ENCODE results near the gene GTF2A1L. TPM values are rescaled to one million over a fixed set of nuclear protein-coding genes. Genes with fewer than 3 reads are reported as not detected.
A peak's percentile ranks its signal among the peaks of the same experiment; 100 is the strongest.
"Not testable (repeated sequence)": the region's sequence is repeated elsewhere in the genome, so short reads cannot be mapped to it uniquely, and the experiment has no call there.

GTF2A1L gene
- total RNA-seq, 1 donor from 2014 or later = not detected

GRCh38 chr2:48605482-48606175, 12.0 kb upstream of the GTF2A1L start:
- no peaks in the 10 kb centered on the region for H3K36me3 ChIP-seq (ENCODE audit: insufficient read depth, low read length)
- no peak overlapping the region for H3K27ac Mint-ChIP-seq (ENCODE audit: unreplicated experiment)
- no peak overlapping the region for H3K4me3 ChIP-seq (ENCODE audit: insufficient read depth, low read depth, low read length)
- no peaks in the 10 kb centered on the region for H3K27me3 ChIP-seq (ENCODE audit: insufficient read depth, low read length)
- DNase-seq (ENCODE audit: low read depth) = no peak
- peaks cover 2% of the 10 kb centered on the region for H3K4me1 Mint-ChIP-seq (ENCODE audit: low read depth, unreplicated experiment)
- H3K9me3 Mint-ChIP-seq (ENCODE audit: unreplicated experiment) = no peaks in the 10 kb centered on the region
- no peaks in the 10 kb centered on the region for H3K27me3 Mint-ChIP-seq (ENCODE audit: low read depth, unreplicated experiment)
- H3K4me1 ChIP-seq (ENCODE audit: insufficient read depth, low read length) = peaks cover 17% of the 10 kb centered on the region
- H3K79me2 ChIP-seq (ENCODE audit: insufficient read depth, low read length) = no peaks in the 10 kb centered on the region
- H2AFZ ChIP-seq (ENCODE audit: low read depth, low read length) = no peak overlapping the region
- no peak for TF ChIP-seq EZH2 (IDR thresholded peaks at IDR 0.05; ENCODE audit: insufficient read depth, low read length)
- no peak for TF ChIP-seq CTCF (IDR thresholded peaks at IDR 0.05; ENCODE audit: insufficient read depth, low read depth, low read length)
- no peak overlapping the region for H3K4me3 Mint-ChIP-seq (ENCODE audit: unreplicated experiment)
- H3K27ac ChIP-seq (ENCODE audit: low read depth, low read length) = no peak overlapping the region
- no peaks in the 10 kb centered on the region for H4K20me1 ChIP-seq (ENCODE audit: insufficient read depth, low read length)
- H3K9ac ChIP-seq (ENCODE audit: low read length) = no peak overlapping the region
- H3K36me3 Mint-ChIP-seq (ENCODE audit: low read depth, unreplicated experiment) = no peaks in the 10 kb centered on the region
- H3K9me3 ChIP-seq (ENCODE audit: insufficient read depth, low read depth, low read length) = no peaks in the 10 kb centered on the region
- peak; percentile 20 for FAIRE-seq
- no peak overlapping the region for H3K4me2 ChIP-seq (ENCODE audit: low read length)

DNA sequence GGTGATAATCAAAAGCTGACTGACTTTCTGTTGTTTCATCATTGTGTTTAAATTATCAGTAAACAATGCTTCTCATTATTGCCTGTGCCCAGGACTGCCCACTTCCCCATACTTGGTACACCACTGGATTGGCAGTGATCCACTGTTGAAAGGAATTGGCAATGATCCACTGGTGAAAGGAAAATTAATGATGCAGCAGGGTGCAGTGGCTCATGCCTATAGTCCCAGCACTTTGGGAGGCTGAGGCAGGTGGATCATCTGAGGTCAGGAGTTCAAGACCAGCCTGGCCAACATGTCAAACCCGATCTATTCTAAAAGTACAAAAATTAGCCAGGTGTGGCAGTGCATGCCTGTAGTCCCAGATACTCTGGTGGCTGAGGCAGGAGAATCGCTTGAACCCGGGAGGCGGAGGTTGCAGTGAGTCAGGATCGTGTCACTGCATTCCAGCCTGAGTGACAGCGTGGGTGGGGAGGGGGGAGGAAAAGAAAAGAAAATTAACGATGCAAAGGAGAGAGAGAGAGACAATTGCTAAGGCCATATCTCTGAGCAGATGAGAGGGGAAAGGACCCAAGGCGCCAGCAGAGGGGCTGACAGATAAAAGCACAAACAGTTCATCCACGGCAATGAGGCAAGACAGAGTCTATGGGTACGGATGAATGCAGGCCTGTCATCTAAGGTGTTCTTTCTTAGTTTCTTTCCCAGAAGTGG, 10.2 kb upstream of the GTF2A1L start:
- peak overlapping the region; percentile 31 for H3K27ac ChIP-seq (ENCODE audit: low read depth, low read length)
- H3K4me3 ChIP-seq (ENCODE audit: insufficient read depth, low read depth, low read length) = peak overlapping the region; percentile 25
- H3K36me3 ChIP-seq (ENCODE audit: insufficient read depth, low read length) = no peaks in the 10 kb centered on the region
- DNase-seq (ENCODE audit: low read depth) = peak; percentile 21
- peak overlapping the region; percentile 8 for H3K9ac ChIP-seq (ENCODE audit: low read length)
- H3K36me3 Mint-ChIP-seq (ENCODE audit: low read depth, unreplicated experiment) = no peaks in the 10 kb centered on the region
- H4K20me1 ChIP-seq (ENCODE audit: insufficient read depth, low read length) = no peaks in the 10 kb centered on the region
- peak overlapping the region; percentile 15 for H2AFZ ChIP-seq (ENCODE audit: low read depth, low read length)
- no peaks in the 10 kb centered on the region for H3K27me3 ChIP-seq (ENCODE audit: insufficient read depth, low read length)
- H3K9me3 ChIP-seq (ENCODE audit: insufficient read depth, low read depth, low read length) = no peaks in the 10 kb centered on the region
- H3K4me2 ChIP-seq (ENCODE audit: low read length) = peak overlapping the region; percentile 75
- no peak overlapping the region for H3K27ac Mint-ChIP-seq (ENCODE audit: unreplicated experiment)
- FAIRE-seq = no peak
- H3K4me1 ChIP-seq (ENCODE audit: insufficient read depth, low read length) = peaks cover 7% of the 10 kb centered on the region
- H3K4me1 Mint-ChIP-seq (ENCODE audit: low read depth, unreplicated experiment) = peaks cover 2% of the 10 kb centered on the region
- H3K4me3 Mint-ChIP-seq (ENCODE audit: unreplicated experiment) = no peak overlapping the region
- no peaks in the 10 kb centered on the region for H3K9me3 Mint-ChIP-seq (ENCODE audit: unreplicated experiment)
- no peaks in the 10 kb centered on the region for H3K79me2 ChIP-seq (ENCODE audit: insufficient read depth, low read length)
- H3K27me3 Mint-ChIP-seq (ENCODE audit: low read depth, unreplicated experiment) = no peaks in the 10 kb centered on the region
- TF ChIP-seq EZH2 (IDR thresholded peaks at IDR 0.05; ENCODE audit: insufficient read depth, low read length) = no peak
- TF ChIP-seq CTCF (IDR thresholded peaks at IDR 0.05; ENCODE audit: insufficient read depth, low read depth, low read length) = no peak

DNA sequence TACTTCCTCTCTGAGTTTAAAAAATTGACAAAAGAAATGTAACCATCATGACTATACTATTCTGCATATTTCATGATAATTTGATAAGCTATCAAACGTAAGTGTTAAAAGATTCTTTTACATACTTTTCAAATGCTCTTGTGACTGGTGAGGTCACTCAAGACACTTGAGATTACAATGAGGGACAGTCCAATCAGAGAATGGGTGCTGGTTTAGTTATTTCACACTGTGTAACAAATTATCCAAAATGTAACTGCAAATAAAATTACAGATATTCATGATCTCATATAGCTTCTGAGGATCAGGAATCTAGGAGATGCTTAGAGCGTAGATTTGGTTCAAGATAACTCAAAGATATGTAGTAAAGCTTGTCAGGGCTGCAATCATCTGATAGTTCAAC, 4.4 kb upstream of the GTF2A1L start:
- Histone ChIP-seq H3K79me2 (ENCODE audit: insufficient read depth, low read length) (no peaks in the 10 kb centered on the region), H3K9ac (ENCODE audit: low read length) (no peak overlapping the region), H3K4me3 (ENCODE audit: insufficient read depth, low read depth, low read length) (no peak overlapping the region), H3K4me2 (ENCODE audit: low read length) (no peak overlapping the region), H3K4me1 (ENCODE audit: insufficient read depth, low read length) (no peaks in the 10 kb centered on the region), H3K27ac (ENCODE audit: low read depth, low read length) (no peak overlapping the region), H4K20me1 (ENCODE audit: insufficient read depth, low read length) (no peaks in the 10 kb centered on the region), H3K9me3 (ENCODE audit: insufficient read depth, low read depth, low read length) (no peaks in the 10 kb centered on the region), H3K27me3 (ENCODE audit: insufficient read depth, low read length) (no peaks in the 10 kb centered on the region), H2AFZ (ENCODE audit: low read depth, low read length) (no peak overlapping the region), H3K36me3 (ENCODE audit: insufficient read depth, low read length) (no peaks in the 10 kb centered on the region)
- Mint-ChIP-seq H3K27me3 (ENCODE audit: low read depth, unreplicated experiment) (no peaks in the 10 kb centered on the region), H3K27ac (ENCODE audit: unreplicated experiment) (no peak overlapping the region), H3K4me1 (ENCODE audit: low read depth, unreplicated experiment) (no peaks in the 10 kb centered on the region), H3K36me3 (ENCODE audit: low read depth, unreplicated experiment) (peaks cover 2% of the 10 kb centered on the region), H3K9me3 (ENCODE audit: unreplicated experiment) (peaks cover 4% of the 10 kb centered on the region), H3K4me3 (ENCODE audit: unreplicated experiment) (no peak overlapping the region)
- DNase-seq (ENCODE audit: low read depth) = no peak
- FAIRE-seq = no peak
- TF ChIP-seq EZH2 (IDR thresholded peaks at IDR 0.05; ENCODE audit: insufficient read depth, low read length) (no peak), CTCF (IDR thresholded peaks at IDR 0.05; ENCODE audit: insufficient read depth, low read depth, low read length) (no peak)

DNA sequence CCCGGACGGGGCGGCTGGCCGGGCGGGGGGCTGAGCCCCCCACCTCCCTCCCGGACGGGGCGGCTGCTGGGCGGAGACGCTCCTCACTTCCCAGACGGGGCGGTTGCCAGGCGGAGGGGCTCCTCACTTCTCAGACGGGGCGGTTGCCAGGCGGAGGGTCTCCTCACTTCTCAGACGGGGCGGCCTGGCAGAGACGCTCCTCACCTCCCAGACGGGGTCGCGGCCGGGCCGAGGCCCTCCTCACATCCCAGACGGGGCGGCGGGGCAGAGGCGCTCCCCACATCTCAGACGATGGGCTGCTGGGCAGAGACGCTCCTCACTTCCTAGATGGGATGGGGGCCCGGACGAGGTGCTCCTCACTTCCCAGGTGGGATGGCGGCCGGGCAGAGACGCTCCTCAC, 3.1 kb upstream of the GTF2A1L start:
- not testable (repeated sequence) for H3K4me3 ChIP-seq (ENCODE audit: insufficient read depth, low read depth, low read length); H3K4me3 Mint-ChIP-seq (ENCODE audit: unreplicated experiment); H3K4me2 ChIP-seq (ENCODE audit: low read length); H3K9ac ChIP-seq (ENCODE audit: low read length); H3K9me3 ChIP-seq (ENCODE audit: insufficient read depth, low read depth, low read length); H3K27me3 ChIP-seq (ENCODE audit: insufficient read depth, low read length); H3K27me3 Mint-ChIP-seq (ENCODE audit: low read depth, unreplicated experiment); H3K27ac Mint-ChIP-seq (ENCODE audit: unreplicated experiment); FAIRE-seq; H3K27ac ChIP-seq (ENCODE audit: low read depth, low read length); H4K20me1 ChIP-seq (ENCODE audit: insufficient read depth, low read length); H3K9me3 Mint-ChIP-seq (ENCODE audit: unreplicated experiment); H3K4me1 Mint-ChIP-seq (ENCODE audit: low read depth, unreplicated experiment); H3K4me1 ChIP-seq (ENCODE audit: insufficient read depth, low read length); DNase-seq (ENCODE audit: low read depth); H3K36me3 ChIP-seq (ENCODE audit: insufficient read depth, low read length); H3K36me3 Mint-ChIP-seq (ENCODE audit: low read depth, unreplicated experiment); H3K79me2 ChIP-seq (ENCODE audit: insufficient read depth, low read length); H2AFZ ChIP-seq (ENCODE audit: low read depth, low read length)
